K562 (cell line): Measurements from ENCODE around the gene RPS27. TPM values are rescaled to one million over a fixed set of nuclear protein-coding genes. Genes with fewer than 3 reads are reported as not detected.

Experiments
- MAFK ChIP-seq: IDR thresholded peaks from 2 replicates; pipeline ENCODE4 v1.6.1; 2011; ENCODE audit warnings: low read length, improper control_type of control experiment
- NELFE ChIP-seq: IDR thresholded peaks from 2 replicates; pipeline ENCODE4 v1.6.1; 2011; ENCODE audit warnings: mild to moderate bottlenecking; ENCODE audit not compliant: insufficient read depth, insufficient read length
- NRF1 ChIP-seq, 2 experiments: fragments of 450-650 bp; IDR thresholded peaks in 1 of 2; conservative IDR thresholded peaks in 1 of 2; 2 replicates each; pipeline ENCODE4 v1.6.1; 2014; ENCODE audit warnings: mild to moderate bottlenecking in 2 of 2
- SAP30 ChIP-seq: fragments of 200-600 bp; sonication (generic); IDR thresholded peaks from 2 replicates; pipeline ENCODE4 v1.6.1; 2012; ENCODE audit warnings: borderline replicate concordance, low read depth, mild to moderate bottlenecking, moderate library complexity, low read length, control low read depth, inconsistent platforms; ENCODE audit not compliant: insufficient read depth, poor library complexity, severe bottlenecking
- SREBF1 ChIP-seq: fragments of 150-350 bp; IDR thresholded peaks from 2 replicates; pipeline ENCODE4 v1.6.1; 2014; ENCODE audit warnings: antibody characterized with exemption, low read depth, low read length, borderline replicate concordance
- polyA plus RNA-seq, 8 experiments: library from polyadenylated mRNA; depleted of rRNA in 4 of 8; stranded (reverse) in 5 of 8; unstranded in 3 of 8; fragments of >200 nt; fragmentation: Nextera tagmentation in 2 of 8; fragmentation: Illumina TruSeq in 1 of 8; extraction: Ambion mirVana in 2 of 8; extraction: Trizol in 1 of 8; gene quantifications; 2 replicates each; pipeline versions ENCODE4 v1.2.1 to v1.2.3, GENCODE V29; 2011 to 2014; ENCODE audit warnings: inconsistent platforms in 1 of 8, missing spikeins in 1 of 8
- total RNA-seq, 7 experiments: library from RNA; depleted of rRNA in 6 of 7; stranded (reverse); fragments of >200 nt in 6 of 7; fragmentation: Illumina TruSeq in 2 of 7; extraction: Trizol in 2 of 7; gene quantifications; 2 replicates each; pipeline versions ENCODE4 v1.2.1 to v1.2.3, GENCODE V29; 2011 to 2021; ENCODE audit warnings: low replicate concordance in 1 of 7
- TF ChIP-seq, protein P1 (sequence below), 2 experiments: fragments of 450-650 bp in 1 of 2; sonication (generic) in 1 of 2; formaldehyde crosslinking in 1 of 2; IDR thresholded peaks; 2 replicates each; pipeline versions ENCODE4 v1.7.1 to v1.9.0; 2016 to 2022; ENCODE audit warnings: inconsistent platforms in 1 of 2, mild to moderate bottlenecking in 1 of 2, missing genetic modification reagents in 1 of 2
- TF ChIP-seq, protein P2 (sequence below): fragments of 150-350 bp; IDR thresholded peaks from 2 replicates; pipeline ENCODE4 v1.6.1; 2014; ENCODE audit warnings: low read depth, mild to moderate bottlenecking, low read length, borderline replicate concordance
- TF ChIP-seq, protein P3 (sequence below): sonication (generic); formaldehyde crosslinking; IDR thresholded peaks from 2 replicates; pipeline ENCODE4 v1.8.1; 2023; ENCODE audit warnings: missing genetic modification reagents, mild to moderate bottlenecking, borderline replicate concordance

RPS27 gene
- total and polyA plus RNA-seq, 9 of the 15 experiments (the other 6 are each of a cell fraction or from before 2014, with no cell fraction given) = 2,091 to 9,377 (median 6,706) TPM

DNA sequence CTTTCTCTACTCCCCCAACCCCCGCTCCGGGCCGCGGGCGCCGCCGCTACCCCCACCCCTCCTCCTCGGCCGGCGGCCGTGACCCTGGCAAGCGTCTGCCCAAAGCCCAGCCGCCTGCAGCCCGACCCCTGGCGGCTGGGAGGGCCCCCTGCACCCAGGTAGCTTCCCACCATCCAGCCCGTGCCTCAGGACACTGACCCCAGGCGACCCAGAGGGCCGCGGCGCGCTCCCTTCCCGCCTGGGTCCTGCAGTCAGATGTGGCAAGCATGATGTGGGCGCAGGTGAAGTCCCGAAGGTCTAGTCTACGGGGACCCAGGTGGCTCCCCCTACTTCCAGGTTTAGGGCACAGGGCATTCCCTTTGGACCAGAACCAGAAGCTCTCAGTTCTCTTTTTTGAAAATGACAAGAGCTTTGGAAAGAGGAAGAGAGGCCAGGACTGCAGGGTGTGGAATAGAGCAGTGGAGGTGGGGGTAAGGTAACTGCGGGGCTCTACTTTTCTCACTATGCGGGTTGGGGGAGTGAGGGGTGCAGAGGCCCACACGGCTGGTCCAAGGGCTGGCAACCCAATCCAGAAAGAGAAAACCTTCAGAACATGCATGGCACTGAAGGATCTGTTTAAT, 43.8 kb upstream of the RPS27 start, which contains the start of gene DENND4B (continued):
- TF ChIP-seq, protein P1, sequence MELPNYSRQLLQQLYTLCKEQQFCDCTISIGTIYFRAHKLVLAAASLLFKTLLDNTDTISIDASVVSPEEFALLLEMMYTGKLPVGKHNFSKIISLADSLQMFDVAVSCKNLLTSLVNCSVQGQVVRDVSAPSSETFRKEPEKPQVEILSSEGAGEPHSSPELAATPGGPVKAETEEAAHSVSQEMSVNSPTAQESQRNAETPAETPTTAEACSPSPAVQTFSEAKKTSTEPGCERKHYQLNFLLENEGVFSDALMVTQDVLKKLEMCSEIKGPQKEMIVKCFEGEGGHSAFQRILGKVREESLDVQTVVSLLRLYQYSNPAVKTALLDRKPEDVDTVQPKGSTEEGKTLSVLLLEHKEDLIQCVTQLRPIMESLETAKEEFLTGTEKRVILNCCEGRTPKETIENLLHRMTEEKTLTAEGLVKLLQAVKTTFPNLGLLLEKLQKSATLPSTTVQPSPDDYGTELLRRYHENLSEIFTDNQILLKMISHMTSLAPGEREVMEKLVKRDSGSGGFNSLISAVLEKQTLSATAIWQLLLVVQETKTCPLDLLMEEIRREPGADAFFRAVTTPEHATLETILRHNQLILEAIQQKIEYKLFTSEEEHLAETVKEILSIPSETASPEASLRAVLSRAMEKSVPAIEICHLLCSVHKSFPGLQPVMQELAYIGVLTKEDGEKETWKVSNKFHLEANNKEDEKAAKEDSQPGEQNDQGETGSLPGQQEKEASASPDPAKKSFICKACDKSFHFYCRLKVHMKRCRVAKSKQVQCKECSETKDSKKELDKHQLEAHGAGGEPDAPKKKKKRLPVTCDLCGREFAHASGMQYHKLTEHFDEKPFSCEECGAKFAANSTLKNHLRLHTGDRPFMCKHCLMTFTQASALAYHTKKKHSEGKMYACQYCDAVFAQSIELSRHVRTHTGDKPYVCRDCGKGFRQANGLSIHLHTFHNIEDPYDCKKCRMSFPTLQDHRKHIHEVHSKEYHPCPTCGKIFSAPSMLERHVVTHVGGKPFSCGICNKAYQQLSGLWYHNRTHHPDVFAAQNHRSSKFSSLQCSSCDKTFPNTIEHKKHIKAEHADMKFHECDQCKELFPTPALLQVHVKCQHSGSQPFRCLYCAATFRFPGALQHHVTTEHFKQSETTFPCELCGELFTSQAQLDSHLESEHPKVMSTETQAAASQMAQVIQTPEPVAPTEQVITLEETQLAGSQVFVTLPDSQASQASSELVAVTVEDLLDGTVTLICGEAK (IDR thresholded peaks at IDR 0.05) = no peak
- TF ChIP-seq, protein P1 (CRISPR knock-in tag; IDR thresholded peaks at IDR 0.05) = no peak
- TF ChIP-seq, protein P2, sequence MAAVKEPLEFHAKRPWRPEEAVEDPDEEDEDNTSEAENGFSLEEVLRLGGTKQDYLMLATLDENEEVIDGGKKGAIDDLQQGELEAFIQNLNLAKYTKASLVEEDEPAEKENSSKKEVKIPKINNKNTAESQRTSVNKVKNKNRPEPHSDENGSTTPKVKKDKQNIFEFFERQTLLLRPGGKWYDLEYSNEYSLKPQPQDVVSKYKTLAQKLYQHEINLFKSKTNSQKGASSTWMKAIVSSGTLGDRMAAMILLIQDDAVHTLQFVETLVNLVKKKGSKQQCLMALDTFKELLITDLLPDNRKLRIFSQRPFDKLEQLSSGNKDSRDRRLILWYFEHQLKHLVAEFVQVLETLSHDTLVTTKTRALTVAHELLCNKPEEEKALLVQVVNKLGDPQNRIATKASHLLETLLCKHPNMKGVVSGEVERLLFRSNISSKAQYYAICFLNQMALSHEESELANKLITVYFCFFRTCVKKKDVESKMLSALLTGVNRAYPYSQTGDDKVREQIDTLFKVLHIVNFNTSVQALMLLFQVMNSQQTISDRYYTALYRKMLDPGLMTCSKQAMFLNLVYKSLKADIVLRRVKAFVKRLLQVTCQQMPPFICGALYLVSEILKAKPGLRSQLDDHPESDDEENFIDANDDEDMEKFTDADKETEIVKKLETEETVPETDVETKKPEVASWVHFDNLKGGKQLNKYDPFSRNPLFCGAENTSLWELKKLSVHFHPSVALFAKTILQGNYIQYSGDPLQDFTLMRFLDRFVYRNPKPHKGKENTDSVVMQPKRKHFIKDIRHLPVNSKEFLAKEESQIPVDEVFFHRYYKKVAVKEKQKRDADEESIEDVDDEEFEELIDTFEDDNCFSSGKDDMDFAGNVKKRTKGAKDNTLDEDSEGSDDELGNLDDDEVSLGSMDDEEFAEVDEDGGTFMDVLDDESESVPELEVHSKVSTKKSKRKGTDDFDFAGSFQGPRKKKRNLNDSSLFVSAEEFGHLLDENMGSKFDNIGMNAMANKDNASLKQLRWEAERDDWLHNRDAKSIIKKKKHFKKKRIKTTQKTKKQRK = no peak
- TF ChIP-seq, protein P3, sequence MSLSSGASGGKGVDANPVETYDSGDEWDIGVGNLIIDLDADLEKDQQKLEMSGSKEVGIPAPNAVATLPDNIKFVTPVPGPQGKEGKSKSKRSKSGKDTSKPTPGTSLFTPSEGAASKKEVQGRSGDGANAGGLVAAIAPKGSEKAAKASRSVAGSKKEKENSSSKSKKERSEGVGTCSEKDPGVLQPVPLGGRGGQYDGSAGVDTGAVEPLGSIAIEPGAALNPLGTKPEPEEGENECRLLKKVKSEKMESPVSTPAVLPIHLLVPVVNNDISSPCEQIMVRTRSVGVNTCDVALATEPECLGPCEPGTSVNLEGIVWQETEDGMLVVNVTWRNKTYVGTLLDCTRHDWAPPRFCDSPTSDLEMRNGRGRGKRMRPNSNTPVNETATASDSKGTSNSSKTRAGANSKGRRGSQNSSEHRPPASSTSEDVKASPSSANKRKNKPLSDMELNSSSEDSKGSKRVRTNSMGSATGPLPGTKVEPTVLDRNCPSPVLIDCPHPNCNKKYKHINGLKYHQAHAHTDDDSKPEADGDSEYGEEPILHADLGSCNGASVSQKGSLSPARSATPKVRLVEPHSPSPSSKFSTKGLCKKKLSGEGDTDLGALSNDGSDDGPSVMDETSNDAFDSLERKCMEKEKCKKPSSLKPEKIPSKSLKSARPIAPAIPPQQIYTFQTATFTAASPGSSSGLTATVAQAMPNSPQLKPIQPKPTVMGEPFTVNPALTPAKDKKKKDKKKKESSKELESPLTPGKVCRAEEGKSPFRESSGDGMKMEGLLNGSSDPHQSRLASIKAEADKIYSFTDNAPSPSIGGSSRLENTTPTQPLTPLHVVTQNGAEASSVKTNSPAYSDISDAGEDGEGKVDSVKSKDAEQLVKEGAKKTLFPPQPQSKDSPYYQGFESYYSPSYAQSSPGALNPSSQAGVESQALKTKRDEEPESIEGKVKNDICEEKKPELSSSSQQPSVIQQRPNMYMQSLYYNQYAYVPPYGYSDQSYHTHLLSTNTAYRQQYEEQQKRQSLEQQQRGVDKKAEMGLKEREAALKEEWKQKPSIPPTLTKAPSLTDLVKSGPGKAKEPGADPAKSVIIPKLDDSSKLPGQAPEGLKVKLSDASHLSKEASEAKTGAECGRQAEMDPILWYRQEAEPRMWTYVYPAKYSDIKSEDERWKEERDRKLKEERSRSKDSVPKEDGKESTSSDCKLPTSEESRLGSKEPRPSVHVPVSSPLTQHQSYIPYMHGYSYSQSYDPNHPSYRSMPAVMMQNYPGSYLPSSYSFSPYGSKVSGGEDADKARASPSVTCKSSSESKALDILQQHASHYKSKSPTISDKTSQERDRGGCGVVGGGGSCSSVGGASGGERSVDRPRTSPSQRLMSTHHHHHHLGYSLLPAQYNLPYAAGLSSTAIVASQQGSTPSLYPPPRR (CRISPR knock-in tag) = no peak
- TF ChIP-seq SREBF1 (no peak), NRF1 (conservative IDR thresholded peaks at IDR 0.05 in 1 of 2, IDR thresholded peaks at IDR 0.05 in 1 of 2) (no peak), SAP30 (no peak), NELFE (no peak), MAFK (no peak)
